ENCODE data around the gene RNF123.

The RNF123 gene

DNA sequence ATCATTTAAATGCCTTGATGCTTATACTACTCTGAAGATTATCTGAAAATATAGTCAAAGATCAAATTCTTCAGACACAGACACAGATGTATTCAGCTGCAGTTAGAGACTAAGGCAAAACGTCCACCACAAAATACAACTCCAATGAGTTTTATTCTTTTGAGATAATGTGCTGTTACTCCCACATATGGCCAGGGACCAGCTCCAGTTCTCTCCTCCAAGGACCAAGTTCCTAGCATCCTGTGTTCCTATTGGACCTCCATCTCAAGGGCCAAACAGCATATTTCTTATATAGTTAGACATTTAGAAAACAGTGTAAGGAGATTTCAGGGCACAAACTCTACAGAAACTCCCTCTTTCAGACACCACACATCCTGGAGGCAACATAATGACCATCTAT lies 69.9 kb downstream of the RNF123 start:
- H3K4me1 Mint-ChIP-seq, result peaks cover 27% of the 10 kb centered on the region
- no peak for ATAC-seq (ENCODE audit: low read depth)
- peaks cover 11% of the 10 kb centered on the region for H3K36me3 Mint-ChIP-seq
- H3K4me3 Mint-ChIP-seq, result no peak overlapping the region
- H3K27me3 Mint-ChIP-seq, result no peaks in the 10 kb centered on the region
- peak overlapping the region; percentile 65 for H3K27ac Mint-ChIP-seq
- H3K9me3 Mint-ChIP-seq, result no peaks in the 10 kb centered on the region
- no peak for DNase-seq (ENCODE audit: low spot score in 2 of 2)

- no peak overlapping the region for H3K27ac Mint-ChIP-seq
- H3K4me3 Mint-ChIP-seq, result no peak overlapping the region
- peaks cover 12% of the 10 kb centered on the region for H3K36me3 Mint-ChIP-seq
- no peaks in the 10 kb centered on the region for H3K9me3 Mint-ChIP-seq
- DNase-seq (ENCODE audit: low spot score in 2 of 2), result no peak
- peaks cover 16% of the 10 kb centered on the region for H3K4me1 Mint-ChIP-seq
- H3K27me3 Mint-ChIP-seq, result no peaks in the 10 kb centered on the region
- ATAC-seq (ENCODE audit: low read depth), result no peak
Observed at GRCh38 chr3:49761661-49762060, 72.3 kb downstream of the RNF123 start.

GRCh38 chr3:49763981-49764380 lies 74.6 kb downstream of the RNF123 start:
- no peak for ATAC-seq (ENCODE audit: low read depth)
- H3K9me3 Mint-ChIP-seq, result no peaks in the 10 kb centered on the region
- DNase-seq (ENCODE audit: low spot score in 2 of 2), result no peak
- H3K4me3 Mint-ChIP-seq, result no peak overlapping the region
- no peak overlapping the region for H3K27ac Mint-ChIP-seq
- H3K36me3 Mint-ChIP-seq, result peaks cover 11% of the 10 kb centered on the region
- H3K27me3 Mint-ChIP-seq, result no peaks in the 10 kb centered on the region
- H3K4me1 Mint-ChIP-seq, result peaks cover 12% of the 10 kb centered on the region

GRCh38 chr3:49769286-49769915 lies 80.0 kb downstream of the RNF123 start:
- Mint-ChIP-seq H3K4me1 (peaks cover 5% of the 10 kb centered on the region), H3K27ac (peak overlapping the region; percentile 45), H3K27me3 (no peaks in the 10 kb centered on the region), H3K4me3 (no peak overlapping the region), H3K36me3 (peaks cover 8% of the 10 kb centered on the region), H3K9me3 (no peaks in the 10 kb centered on the region)
- ATAC-seq (ENCODE audit: low read depth) (no peak), DNase-seq (ENCODE audit: low spot score in 2 of 2) (no peak)

- H3K4me1 Mint-ChIP-seq, result peaks cover 5% of the 10 kb centered on the region
- H3K27me3 Mint-ChIP-seq, result no peaks in the 10 kb centered on the region
- no peak for ATAC-seq (ENCODE audit: low read depth)
- no peak for DNase-seq (ENCODE audit: low spot score in 2 of 2)
- no peak overlapping the region for H3K4me3 Mint-ChIP-seq
- H3K27ac Mint-ChIP-seq, result peak overlapping the region; percentile 45
- H3K36me3 Mint-ChIP-seq, result peaks cover 4% of the 10 kb centered on the region
- H3K9me3 Mint-ChIP-seq, result no peaks in the 10 kb centered on the region
Observed at GRCh38 chr3:49769926-49770325, 80.6 kb downstream of the RNF123 start.

Measured in memory B cell (primary cell).